T-helper 9 cell (primary cell): ENCODE data around the gene ABCF1.
"Not testable (repeated sequence)": the region's sequence is repeated elsewhere in the genome, so short reads cannot be mapped to it uniquely, and the experiment has no call there.

Experiments used
- DNase-seq: peaks from one replicate; pipeline ENCODE4 v3.0.0-alpha.2; 2020
- total RNA-seq, 2 donors: gene quantifications; one replicate each; lab custom pipeline; 2026; lab: John Stamatoyannopoulos, UW

The ABCF1 gene
- 134 to 161 reads per million in 2 donors for total RNA-seq

DNA sequence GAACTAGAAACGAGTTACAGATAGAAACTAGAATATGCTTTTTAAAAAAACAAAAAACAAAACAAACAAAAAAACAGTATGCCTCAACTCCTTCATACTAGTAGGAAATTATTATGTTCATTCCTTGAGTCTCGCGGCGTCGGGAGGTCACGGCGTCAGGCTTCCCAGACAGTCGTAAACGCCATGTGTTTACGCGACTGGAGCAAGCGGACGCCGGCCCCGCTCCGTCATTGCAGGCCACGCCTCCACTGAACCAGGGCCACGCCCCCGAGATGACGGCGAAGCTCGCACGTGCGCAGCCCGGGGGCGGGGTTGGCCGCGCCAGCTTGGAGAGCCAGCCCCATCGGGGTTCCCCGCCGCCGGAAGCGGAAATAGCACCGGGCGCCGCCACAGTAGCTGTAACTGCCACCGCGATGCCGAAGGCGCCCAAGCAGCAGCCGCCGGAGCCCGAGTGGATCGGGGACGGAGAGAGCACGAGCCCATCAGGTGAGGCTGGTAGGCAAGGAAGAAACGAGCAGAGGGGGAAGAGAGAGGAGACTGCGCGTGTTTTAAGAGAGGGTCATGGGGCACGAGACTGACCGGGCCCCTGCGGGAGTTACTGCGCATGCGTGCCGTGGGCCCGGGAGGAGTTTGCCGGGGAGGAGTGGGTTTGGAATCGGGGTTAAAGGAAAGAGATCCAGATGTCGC lies at the start of gene ABCF1:
Gene ABCF1 (plus strand): TSS at position 368 of the 687 bp plus-strand sequence. CDS start 46 bp downstream, at position 414.
- DNase-seq: peak; percentile 99

DNA sequence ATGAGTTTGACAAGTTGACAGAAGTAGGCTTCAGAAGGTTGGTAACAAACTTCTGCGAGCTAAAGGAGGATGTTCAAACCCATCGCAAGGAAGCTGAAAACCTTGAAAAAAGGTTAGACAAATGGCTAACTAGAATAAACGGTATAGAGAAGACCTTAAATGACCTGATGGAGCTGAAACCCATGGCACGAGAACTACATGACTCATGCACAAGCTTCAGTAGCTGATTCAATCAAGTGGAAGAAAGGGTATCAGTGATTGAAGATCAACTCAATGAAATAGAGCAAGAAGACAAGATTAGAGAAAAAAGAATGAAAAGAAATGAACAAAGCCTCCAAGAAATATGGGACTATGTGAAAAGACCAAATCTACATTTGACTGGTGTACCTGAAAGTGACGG lies 49.3 kb upstream of the ABCF1 start:
- DNase-seq: not testable (repeated sequence)

DNA sequence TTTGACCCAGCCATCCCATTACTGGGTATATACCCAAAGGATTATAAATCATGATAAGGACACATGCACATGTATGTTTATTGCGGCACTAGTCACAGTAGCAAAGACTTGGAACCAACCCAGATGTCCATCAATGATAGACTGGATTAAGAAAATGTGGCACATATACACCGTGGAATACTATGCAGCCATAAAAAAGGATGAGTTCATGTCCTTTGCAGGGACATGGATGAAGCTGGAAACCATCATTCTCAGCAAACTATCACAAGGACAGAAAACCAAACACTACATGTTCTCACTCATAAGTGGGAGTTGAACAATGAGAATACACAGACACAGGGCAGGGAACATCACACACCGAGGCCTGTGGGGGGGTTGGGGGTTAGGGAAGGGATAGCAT lies 44.8 kb upstream of the ABCF1 start:
- DNase-seq: not testable (repeated sequence)

DNA sequence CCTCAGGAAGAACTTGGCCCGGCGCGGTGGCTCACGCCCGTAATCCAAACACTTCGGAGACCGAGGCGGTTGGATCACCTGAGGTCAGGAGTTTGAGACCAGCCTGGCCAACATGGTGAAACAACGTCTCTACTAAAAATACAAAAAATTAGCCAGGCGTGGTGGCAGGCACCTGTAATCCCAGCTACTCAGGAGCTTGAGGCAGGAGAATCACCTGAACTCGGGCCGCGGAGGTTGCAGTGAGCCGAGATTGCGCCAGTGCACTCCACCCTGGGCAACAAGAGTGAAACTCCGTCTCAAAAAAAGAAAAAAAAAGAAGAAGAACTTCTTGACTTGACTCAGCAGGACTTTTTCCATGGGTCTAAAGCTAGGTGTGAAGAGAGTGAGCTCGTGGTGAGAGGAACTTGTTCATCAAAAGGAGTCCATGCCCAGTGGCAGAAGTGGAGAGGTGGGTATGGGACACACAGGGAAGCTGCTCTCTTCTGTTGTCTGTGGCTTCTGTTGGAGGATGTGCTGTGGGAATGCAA lies 41.8 kb upstream of the ABCF1 start:
- not testable (repeated sequence) for DNase-seq

DNA sequence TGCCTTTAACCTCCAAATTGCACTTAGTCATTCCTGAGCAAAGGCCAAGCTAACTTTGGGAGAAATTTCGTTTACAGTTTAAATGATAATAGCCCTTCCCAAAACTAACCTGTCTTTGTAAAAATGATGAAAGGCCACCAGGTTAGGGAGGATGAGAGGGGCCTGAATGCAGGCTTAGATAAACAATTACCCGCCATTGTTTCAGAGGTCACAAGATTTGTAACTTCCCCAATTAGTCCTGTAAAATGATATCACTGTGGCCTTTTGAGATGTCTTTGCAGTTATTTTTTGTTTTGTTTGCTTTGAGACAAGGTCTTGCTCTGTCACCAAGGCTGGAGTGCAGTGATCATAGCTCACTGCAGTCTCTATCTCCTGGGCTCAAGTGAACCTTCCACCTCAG lies 41.2 kb upstream of the ABCF1 start:
- no peak for DNase-seq

DNA sequence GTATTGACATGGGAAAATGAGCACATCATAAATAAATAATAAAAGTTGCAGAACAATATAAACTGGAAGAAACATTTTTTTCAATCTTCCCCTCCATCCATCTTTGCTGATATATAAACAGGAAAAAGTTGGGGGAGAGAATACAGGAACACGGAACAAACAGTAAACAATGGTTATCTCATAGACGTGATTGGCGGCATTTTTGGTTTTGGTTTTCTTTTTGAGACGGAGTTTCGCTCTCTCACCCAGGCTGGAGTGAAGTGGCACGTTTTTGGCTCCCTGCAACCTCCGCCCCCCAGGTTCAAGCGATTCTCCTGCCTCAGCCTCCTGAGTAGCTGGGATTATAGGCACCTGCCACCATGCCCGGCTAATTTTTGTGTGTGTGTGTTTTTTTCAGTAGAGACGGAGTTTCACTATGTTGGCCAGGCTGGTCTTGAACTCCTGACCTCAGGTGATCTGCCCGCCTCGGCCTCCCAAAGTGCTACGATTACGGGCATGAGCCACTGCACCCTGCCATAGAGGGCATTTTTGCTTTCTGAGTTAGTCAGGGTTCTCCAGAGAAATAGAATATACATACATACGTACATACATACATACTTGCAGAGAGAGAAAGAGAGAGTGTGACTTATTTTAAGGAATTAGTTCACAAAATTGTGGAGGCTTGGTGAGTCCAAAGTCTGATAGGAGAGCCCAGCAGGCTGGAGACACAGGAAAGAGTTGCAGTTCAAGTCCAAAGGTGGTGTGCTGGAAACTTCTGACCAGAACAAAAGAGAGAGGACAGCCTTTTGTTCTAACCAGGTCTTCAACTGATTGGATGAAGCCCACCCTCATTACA lies 37.6 kb upstream of the ABCF1 start:
- no peak for DNase-seq

DNA sequence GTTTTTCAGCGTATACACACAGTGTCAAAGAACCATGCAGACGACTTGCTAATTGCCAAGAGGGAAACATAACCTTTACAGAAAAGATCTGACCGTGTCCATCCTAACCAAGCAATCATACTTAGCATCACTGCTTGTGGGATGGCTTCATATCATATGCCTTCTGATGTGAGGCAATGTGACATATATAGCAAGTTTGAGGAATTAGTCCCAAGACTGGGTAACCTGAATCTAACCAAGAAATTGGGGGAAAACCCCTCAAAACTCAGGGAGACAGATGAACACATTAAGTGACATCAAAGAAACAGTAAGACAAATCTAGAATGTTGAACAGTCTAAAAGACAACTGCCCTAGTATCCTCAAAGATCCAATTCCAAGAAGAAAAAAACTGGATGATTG lies 33.3 kb upstream of the ABCF1 start:
- DNase-seq: no peak

DNA sequence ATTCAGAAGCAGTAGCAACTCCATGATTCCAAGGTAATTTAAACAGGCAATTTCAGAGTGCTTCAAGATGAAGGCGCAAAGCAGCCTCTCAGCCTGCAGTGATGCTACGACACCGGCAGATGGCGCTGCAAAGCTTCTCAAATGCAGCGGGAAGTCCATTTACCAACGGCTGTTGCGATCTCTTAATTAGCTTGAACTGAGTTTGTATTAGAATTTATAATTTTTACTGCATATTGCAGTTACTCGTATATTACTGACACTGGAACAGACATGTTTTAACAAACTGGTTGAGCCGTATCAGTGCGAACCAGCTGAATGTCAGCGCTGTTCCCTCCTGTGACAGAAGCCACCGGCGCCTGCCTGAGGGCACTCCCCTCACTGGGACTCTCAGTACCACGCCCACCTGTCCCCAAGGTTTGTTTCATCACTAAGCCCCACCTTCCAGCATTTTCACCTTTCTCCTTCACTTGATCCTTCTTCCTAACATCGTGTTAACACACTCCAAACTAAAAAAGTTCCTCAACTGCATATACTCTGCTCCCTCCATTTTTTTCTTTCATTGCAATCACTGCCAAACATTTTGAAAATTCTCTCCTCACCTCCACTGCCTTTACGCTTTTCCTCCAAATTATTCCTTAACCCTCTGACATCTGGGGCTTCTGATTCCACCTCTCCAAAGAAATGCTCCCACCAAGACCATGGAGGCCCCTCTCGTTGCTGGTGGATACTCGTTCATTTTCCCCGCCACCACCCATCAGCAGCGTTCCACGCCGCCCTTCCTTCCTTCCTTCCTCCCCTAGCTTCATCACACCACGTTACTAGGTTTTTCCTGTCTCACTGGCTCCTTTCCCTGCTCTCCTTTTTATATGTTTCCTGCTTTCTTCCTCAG lies 29.5 kb upstream of the ABCF1 start:
- DNase-seq: peak; percentile 74

DNA sequence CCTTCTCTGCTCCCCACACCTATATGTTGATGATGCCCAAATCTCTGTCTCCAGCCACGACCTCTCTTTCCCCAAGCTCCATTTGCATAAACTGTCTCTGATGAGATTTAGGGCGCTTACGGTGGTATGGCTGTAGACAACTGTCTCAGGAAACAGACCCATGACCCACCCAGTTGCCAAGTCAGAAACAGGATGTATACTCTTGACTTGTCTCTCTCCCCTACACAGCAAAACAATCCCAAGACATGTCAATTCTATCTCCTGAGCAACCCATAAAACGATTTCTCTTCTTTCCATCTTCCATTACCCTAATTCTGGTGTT lies 28.9 kb upstream of the ABCF1 start:
- DNase-seq: no peak

DNA sequence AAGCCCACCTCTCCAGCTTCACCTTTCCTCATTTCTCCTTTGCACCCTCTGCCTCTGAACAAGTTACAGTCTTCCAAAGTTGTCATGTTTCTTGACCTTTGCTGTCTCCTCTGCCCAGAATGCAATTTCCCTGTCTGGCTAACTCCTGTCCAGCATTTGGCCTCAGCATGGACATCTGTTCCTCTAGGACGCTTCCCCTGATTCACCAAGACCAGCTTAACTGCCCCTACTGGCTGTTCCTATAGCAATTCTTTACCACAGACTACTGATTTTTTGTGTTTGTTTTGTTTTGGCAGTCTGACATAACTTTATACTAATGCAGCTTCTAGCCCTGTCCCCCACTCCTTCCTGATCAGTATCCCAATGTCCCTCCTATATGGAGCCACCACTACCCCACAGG lies 28.3 kb upstream of the ABCF1 start:
- no peak for DNase-seq

DNA sequence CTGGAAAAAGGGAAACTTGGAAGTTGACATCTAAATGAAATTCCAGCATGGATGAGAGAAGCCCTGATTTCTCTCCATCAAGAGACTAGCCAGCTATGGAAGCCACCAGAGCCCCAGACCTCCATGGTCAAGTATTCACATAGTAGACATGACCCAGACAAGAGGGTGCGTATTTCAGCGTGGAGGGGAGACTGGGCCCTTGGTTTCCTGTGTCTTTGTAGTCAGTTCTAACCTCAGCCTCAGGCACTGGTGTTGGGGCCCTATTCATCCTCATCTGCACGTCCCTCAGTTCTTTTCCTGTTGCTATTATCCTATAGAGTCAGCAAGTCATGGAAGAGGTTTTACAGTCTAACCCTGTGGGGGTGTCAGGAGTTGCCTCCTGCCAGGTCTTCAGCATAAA lies 27.4 kb upstream of the ABCF1 start:
- DNase-seq: peak; percentile 25

DNA sequence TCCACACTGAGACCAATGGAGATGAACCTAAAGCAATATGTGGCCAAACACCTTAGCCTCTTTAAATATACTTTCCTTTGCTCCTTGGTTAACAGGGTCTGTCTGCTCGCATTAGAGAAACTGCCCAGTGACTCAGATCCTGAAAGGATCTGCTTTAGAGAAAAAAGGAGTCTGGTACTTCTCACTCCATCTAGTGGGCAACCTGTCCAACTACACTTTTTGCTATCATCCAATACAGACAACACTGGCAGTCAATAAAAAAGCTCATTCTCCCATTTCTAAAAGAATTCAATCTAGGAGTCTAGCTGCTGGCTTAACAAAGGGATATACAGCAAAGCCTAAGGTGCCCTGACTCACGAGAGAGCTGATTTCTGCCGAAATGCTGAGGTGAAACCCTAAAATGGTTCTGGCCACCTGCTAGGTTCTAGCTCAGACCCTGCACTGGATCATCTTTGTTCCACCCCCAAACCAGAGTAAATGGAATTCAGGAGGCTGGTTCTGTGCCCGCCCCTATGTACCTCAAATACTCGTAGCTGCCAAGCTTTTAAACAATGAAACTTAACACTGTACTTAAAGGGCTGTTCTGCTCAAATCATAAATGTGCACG lies 26.5 kb upstream of the ABCF1 start:
- no peak for DNase-seq

DNA sequence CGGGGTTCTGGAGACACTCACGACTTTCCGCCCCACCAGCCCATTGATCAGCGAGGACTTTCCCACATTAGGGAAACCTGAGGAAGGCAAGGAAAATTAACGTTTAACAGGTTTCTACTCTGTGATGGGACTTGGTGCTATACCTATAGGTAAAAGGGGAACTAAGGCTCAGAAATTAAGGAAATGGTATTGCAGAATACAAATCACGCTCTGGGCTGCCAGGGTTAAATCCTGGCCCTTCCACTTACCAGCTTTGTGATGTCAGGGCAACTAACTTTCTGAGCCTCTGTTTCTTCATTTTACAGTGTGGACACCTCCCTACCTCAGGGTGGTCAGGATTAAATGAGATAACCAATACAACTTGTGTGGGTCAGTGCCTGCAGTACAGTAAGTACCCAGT lies 23.8 kb upstream of the ABCF1 start:
- no peak for DNase-seq

DNA sequence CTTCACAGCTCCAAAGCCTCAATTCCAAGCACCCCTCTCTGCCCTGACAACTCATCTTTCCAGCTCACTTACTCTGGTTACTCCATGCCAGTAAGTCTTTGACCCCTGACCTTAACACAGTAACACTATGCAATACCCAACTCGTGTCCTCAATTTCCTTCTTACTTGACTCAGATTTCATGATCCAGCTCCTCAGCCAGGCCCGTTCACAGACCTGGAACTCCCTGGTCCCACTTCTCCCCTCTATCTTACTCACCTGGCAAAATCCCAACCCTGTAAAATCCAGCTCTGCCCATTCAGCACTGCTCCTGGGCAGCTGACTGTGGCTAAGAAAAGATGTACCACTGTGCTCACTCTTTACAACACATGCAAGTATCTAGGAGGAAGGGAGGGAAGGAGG lies 22.9 kb upstream of the ABCF1 start:
- DNase-seq: no peak

DNA sequence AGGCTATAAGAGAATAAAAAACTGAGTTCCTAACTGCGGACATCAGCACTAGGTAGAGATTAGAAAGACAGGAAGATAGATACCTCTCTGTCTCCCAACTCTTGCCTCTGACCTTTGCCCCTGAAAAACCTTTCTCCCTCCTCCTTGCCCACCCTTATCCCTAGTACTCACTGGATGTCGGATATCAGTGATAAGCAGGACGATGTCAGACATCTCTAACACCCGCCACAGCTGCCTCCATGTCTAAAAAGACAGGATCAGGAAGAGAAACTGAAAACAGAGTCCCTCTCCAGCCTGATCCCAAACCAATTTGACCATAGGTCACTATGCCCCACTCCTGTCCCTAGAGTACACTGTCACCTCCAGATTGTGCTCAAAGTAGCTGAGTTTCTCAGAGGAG lies 16.8 kb upstream of the ABCF1 start:
- DNase-seq: no peak

DNA sequence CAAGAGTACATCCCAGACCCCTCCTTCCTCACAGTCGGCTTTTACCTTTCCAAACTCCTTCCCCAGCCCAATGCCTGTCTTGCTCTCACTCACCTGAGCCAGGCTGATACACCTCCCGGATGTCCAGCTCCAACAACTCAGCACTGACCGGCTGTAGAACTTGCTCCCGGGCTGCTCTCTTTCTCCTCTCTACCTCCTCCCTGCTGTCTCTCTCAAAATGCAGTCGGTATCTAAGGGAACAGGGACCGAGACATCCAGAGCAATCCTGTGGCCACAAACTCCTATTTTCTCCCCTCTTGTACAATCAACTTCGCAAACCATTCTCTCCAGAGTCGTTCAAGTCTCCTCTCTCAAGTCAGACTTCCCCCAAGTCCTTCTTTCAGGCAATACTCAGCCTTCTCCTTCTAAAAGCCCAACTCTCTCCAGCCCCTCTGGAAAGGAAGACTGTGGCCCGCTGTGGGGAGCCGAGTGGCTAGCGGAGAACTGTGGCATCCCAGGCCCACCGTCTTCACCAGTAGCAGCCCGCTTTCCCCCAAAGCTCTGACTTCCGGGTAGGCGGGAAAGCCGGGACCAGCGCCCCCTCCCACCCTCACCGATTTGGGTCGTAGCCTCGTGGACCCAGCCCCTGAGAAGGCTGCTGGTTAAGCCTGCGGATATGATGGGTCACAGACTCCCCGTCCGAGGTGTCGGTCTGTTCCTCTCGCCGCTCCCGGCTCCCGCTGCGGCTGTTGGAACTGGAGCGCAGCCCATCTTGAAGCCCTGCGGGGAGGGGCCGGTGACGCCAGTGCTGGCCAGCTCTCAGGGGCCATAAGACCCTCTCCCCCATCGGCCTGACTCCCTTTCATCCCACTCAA lies 16.1 kb upstream of the ABCF1 start:
- peak; percentile 8 for DNase-seq

DNA sequence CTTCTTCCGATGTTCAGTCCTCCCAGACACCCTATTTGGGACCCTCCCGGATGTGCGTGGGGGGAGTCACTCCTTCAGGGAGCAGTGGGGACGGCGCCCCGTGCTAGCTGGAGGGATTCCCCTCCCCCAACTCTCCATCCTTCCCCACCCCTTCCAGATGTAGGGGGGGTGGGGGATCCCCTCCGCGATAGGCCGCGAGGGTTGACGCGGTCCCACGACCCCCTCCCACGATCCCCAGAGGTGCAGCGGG lies 15.5 kb upstream of the ABCF1 start:
- DNase-seq: no peak

DNA sequence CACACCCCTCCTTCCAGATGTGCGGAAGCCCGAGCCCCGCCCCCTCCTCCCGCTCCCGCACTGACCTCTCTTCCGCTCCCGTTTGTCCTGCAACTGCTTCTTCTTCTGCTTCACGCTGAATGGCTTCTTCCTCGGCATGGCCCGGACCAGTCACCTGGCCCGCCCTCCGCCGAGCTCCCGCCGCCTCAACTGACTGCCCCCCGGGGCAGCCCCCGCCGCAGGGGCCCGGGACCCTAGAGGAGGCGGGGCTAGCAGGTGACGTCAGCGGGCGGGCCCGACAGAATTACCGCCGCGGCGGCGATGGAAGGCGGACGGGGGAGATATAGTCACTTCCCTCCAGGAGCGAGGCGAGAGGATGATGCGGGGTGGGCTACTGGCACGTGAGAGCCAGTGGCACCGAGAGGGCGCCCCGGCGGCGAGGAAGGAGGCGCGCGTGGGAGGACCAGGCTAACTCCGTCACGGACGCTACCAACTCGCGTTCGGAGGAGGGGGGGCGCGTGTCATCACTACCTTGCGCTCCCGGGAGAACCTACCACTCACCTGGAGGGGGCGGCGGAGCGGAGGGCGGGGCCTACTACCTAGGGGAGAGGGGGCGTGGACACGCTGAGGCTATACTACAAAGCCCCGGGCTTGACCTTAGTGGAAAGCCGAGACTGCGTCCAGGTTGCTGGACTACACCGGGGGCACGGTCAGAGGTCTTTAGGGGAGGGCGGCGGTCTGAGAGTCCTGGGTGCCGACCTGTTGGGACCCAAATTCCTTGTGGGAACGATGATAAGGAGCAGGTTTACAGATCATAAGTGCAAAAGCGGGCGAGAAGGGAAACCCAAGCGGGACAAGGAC lies 15.0 kb upstream of the ABCF1 start, which contains the start of gene GNL1:
Gene GNL1 (minus strand): TSS at position 424 of the 840 bp plus-strand sequence. CDS start 286 bp downstream, at position 138.
- DNase-seq: peak; percentile 99

DNA sequence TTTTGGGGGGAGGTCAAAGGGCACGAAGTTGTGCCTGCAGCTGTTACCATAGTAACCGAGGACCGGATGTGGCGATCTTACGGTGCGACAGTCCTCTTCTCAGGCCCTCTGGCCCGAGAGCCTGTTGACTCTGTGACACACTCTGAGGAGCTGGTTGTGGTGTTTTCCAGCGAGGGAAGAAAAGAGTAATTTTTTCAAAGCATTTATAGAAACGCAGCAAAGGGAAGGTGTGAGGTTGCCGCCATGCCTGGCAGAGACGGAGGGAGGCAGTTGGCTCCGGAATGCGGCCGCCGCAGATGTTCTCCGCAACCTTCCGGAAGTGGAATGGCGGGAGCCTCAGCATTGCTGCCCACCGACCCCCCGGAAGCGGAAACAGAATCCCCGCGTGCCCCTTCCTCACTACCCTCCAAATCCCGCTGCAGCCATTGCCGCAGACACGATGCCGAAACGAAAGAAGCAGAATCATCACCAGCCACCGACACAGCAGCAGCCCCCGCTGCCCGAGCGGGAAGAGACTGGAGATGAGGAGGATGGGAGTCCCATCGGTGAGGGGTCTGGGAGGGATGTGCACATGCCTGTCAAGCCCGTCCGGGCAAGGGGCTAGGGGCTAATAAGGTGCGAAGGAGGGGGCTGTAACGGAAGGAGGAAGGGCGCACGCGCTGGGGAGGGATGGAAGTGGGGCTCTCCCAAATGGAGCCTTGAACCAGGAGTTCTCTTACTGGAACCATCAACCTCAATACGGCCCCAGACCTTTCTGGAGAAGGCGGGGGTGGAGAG lies 14.1 kb upstream of the ABCF1 start, which contains the start of gene PRR3:
Gene PRR3 (plus strand): TSS at position 390 of the 777 bp plus-strand sequence. CDS start 50 bp downstream, at position 440.
- DNase-seq: peak; percentile 79

DNA sequence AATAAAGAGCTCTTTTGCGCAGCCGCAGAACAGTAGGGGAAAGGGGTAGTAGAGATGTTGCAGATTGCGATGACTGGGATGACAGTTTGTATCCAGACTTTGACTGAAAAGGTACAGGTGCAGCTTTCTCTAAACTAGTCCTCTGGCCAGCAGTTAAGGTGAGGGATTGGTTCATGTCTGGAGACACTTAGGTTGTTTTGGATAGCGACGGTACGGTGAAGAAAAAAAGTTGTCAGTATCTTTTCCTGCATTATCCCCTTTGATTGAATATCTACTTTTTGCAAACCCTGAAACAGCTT lies 13.6 kb upstream of the ABCF1 start:
- DNase-seq: no peak
